GM12872 (cell line): Measurements from ENCODE around the gene NTM.

Source experiments
- TF ChIP-seq, protein P1 (sequence below): IDR thresholded peaks from 3 replicates; pipeline ENCODE4 v1.5.1; 2011; ENCODE audit warnings: low read depth, mild to moderate bottlenecking, low read length, moderate library complexity; ENCODE audit not compliant: insufficient read depth

NTM gene

DNA sequence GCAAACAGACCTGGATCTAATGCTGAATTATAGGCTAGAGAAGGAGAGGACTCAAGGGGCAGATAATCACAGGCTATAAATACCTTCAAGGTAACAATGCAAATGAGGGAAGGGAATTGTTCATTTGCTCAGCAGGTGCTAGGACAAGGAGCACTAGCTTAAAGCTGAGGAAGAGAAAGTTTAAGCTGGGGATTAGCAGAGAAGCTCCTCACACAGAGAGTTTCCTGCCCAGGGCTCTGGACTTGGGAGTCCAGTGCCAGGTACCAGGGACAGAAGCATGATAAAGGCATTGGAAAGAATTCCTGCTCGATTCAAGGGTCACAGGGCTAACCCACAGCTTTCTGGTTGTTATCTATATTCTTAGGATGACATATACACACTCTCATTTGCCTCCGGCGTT, 509.9 kb downstream of the NTM start:
- TF ChIP-seq, protein P1, sequence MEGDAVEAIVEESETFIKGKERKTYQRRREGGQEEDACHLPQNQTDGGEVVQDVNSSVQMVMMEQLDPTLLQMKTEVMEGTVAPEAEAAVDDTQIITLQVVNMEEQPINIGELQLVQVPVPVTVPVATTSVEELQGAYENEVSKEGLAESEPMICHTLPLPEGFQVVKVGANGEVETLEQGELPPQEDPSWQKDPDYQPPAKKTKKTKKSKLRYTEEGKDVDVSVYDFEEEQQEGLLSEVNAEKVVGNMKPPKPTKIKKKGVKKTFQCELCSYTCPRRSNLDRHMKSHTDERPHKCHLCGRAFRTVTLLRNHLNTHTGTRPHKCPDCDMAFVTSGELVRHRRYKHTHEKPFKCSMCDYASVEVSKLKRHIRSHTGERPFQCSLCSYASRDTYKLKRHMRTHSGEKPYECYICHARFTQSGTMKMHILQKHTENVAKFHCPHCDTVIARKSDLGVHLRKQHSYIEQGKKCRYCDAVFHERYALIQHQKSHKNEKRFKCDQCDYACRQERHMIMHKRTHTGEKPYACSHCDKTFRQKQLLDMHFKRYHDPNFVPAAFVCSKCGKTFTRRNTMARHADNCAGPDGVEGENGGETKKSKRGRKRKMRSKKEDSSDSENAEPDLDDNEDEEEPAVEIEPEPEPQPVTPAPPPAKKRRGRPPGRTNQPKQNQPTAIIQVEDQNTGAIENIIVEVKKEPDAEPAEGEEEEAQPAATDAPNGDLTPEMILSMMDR: no peak

- TF ChIP-seq, protein P1: no peak
These were observed 510.6 kb downstream of the NTM start for GRCh38 chr11:131880976-131881375.

DNA sequence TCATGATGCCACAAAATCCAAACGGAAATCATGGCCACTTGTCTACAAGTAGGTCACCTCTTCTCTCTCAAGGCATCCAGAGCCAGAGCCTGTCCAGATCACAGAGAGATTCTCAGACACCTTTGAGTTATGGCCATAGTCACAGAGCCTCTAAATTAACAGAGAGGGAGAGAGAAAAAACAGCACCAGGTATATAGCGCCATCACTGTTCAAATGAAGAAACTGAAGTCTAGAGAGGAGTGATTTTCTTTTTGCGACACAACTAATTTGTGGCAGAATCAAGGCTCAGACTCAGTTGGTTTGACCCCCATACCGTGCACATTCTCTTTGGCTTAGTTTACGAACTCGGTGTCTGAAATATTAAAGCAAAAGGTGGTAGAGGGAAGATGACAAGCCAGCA, 512.9 kb downstream of the NTM start:
- TF ChIP-seq, protein P1: 0 out of 3 replicates have a peak, but pooled peaks have one; percentile 6

GRCh38 chr11:131884461-131885073, 514.2 kb downstream of the NTM start:
- TF ChIP-seq, protein P1: no peak

- TF ChIP-seq, protein P1: no peak
These were observed 515.0 kb downstream of the NTM start for GRCh38 chr11:131885431-131885830.

GRCh38 chr11:131886201-131886600, 515.8 kb downstream of the NTM start:
- TF ChIP-seq, protein P1: no peak

GRCh38 chr11:131888230-131888855, 517.9 kb downstream of the NTM start:
- TF ChIP-seq, protein P1: no peak
